B cell (primary cell): ENCODE results near the gene PRKD2. TPM values are rescaled to one million over a fixed set of nuclear protein-coding genes. Genes with fewer than 3 reads are reported as not detected.

Source experiments
- ATAC-seq: fragments of 200-7000 bp; cut with Tn5 transposase; one replicate; pipeline ENCODE4 v1.10.0; 2021; ENCODE audit warnings: low read depth, mild to moderate bottlenecking, moderate number of reproducible peaks, moderate library complexity
- CTCF ChIA-PET: fragments of 350-600 bp; sonication (Branson Sonifier 250); formaldehyde crosslinking; loops from one replicate; lab custom pipeline; 2021; ENCODE audit warnings: antibody characterized with exemption, inconsistent platforms; lab: Charles Lee
- POLR2A ChIA-PET: fragments of 350-600 bp; sonication (Branson Sonifier 250); formaldehyde crosslinking; loops from one replicate; lab custom pipeline; 2021; ENCODE audit warnings: antibody characterized with exemption; lab: Charles Lee
- DNase-seq: peaks from one replicate; pipeline ENCODE4 v3.0.0; 2013
- H2AFZ ChIP-seq: 2 replicates; pipeline ENCODE4 v1.6.1; 2012; ENCODE audit warnings: mild to moderate bottlenecking, low read depth, low read length; ENCODE audit not compliant: insufficient read depth, poor library complexity, severe bottlenecking
- H3K27ac ChIP-seq, 2 donors: 1 replicate in 1 of 2; 2 replicates in 1 of 2; pipeline ENCODE4 v1.5.1; 2012 to 2013; ENCODE audit warnings: low read length in 2 of 2, mild to moderate bottlenecking in 2 of 2, moderate library complexity in 1 of 2
- H3K27me3 ChIP-seq, 4 experiments: fragments of 200-600 bp in 1 of 4; sonication (generic) in 1 of 4; replicated peaks in 1 of 4; 1 replicate in 2 of 4; 2 replicates in 2 of 4; pipeline versions ENCODE4 v1.6.1 to v1.7.0; 2013 to 2016; ENCODE audit warnings: low read length in 3 of 4, mild to moderate bottlenecking in 2 of 4, mixed read lengths in 1 of 4, moderate library complexity in 1 of 4; ENCODE audit not compliant: insufficient read depth in 4 of 4, control insufficient read depth in 3 of 4; ENCODE audit errors: control extremely low read depth in 1 of 4
- H3K36me3 ChIP-seq, 2 experiments: replicated peaks in 1 of 2; 1 replicate in 1 of 2; 2 replicates in 1 of 2; pipeline versions ENCODE4 v1.6.1 to v1.7.1; 2013; ENCODE audit warnings: low read length in 1 of 2; ENCODE audit not compliant: insufficient read depth in 2 of 2, control insufficient read depth in 1 of 2; ENCODE audit errors: control extremely low read depth in 1 of 2, extremely low read depth in 1 of 2
- H3K4me1 ChIP-seq, 2 donors: fragments of 200-600 bp in 1 of 2; sonication (generic) in 1 of 2; 1 replicate in 1 of 2; 2 replicates in 1 of 2; pipeline versions ENCODE4 v1.5.1 to v1.6.1; 2013 to 2017; ENCODE audit warnings: low read length in 2 of 2; ENCODE audit not compliant: control insufficient read depth in 2 of 2, insufficient read depth in 2 of 2
- H3K4me2 ChIP-seq: replicated peaks from 2 replicates; pipeline ENCODE3; 2012; ENCODE audit warnings: mild to moderate bottlenecking, low read depth, low read length; ENCODE audit not compliant: poor library complexity, severe bottlenecking
- H3K4me3 ChIP-seq, 5 experiments: fragments of 200-600 bp in 1 of 5; sonication (generic) in 1 of 5; 1 replicate in 3 of 5; 2 replicates in 2 of 5; pipeline versions ENCODE4 v1.5.1 to v1.7.0; 2011 to 2016; ENCODE audit warnings: low read length in 4 of 5, mild to moderate bottlenecking in 4 of 5, low read depth in 2 of 5, control low read depth in 1 of 5, moderate library complexity in 1 of 5; ENCODE audit not compliant: insufficient read depth in 1 of 5; ENCODE audit errors: control extremely low read depth in 1 of 5, extremely low read depth in 1 of 5
- H3K79me2 ChIP-seq: fragments of 200-600 bp; sonication (generic); one replicate; pipeline ENCODE4 v1.6.0; 2016; ENCODE audit warnings: low read length; ENCODE audit not compliant: control insufficient read depth, insufficient read depth
- H3K9ac ChIP-seq: fragments of 200-600 bp; sonication (generic); 2 replicates; pipeline ENCODE4 v1.6.1; 2017; ENCODE audit warnings: mild to moderate bottlenecking, low read length, moderate library complexity
- H3K9me3 ChIP-seq, 3 donors: one replicate each; pipeline versions ENCODE4 v1.6.1 to v1.7.1; 2013; ENCODE audit warnings: low read length in 2 of 3; ENCODE audit not compliant: control insufficient read depth in 2 of 3, insufficient read depth in 1 of 3; ENCODE audit errors: control extremely low read depth in 1 of 3
- H4K20me1 ChIP-seq: 2 replicates; pipeline ENCODE4 v1.6.0; 2012; ENCODE audit warnings: mild to moderate bottlenecking, low read length; ENCODE audit not compliant: insufficient read depth, control insufficient read depth, poor library complexity, severe bottlenecking
- H3K27ac Mint-ChIP-seq: one replicate; pipeline ENCODE4 v1.8.0; 2021; ENCODE audit warnings: mixed read lengths
- H3K27me3 Mint-ChIP-seq: one replicate; pipeline ENCODE4 v1.8.0; 2021; ENCODE audit warnings: mixed read lengths
- H3K4me1 Mint-ChIP-seq: one replicate; pipeline ENCODE4 v1.8.0; 2021; ENCODE audit warnings: mixed read lengths
- H3K4me3 Mint-ChIP-seq: one replicate; pipeline ENCODE4 v1.8.0; 2021; ENCODE audit warnings: mixed read lengths
- H3K9me3 Mint-ChIP-seq: one replicate; pipeline ENCODE4 v1.8.0; 2022; ENCODE audit warnings: mixed read lengths; ENCODE audit not compliant: insufficient read depth
- EZH2 ChIP-seq: IDR thresholded peaks from 2 replicates; pipeline ENCODE4 v1.6.1; 2012; ENCODE audit warnings: borderline replicate concordance, low read depth, mild to moderate bottlenecking, moderate library complexity, low read length; ENCODE audit not compliant: insufficient read depth, poor library complexity, severe bottlenecking
- WGBS: methylation state at CpG from one replicate; pipeline ENCODE4 v1.1.5; 2013; ENCODE audit warnings: missing lambda C conversion rate; ENCODE audit not compliant: insufficient coverage; 5-methylcytosine and 5-hydroxymethylcytosine counted together
- intact Hi-C: fragments of 100-400 bp; cut with micrococcal nuclease; formaldehyde crosslinking; loops from one replicate; pipeline ENCODE4 v1.10.0; 2022
- polyA plus RNA-seq: library from polyadenylated mRNA; depleted of rRNA; stranded (reverse); fragments of >200 nt; gene quantifications from 2 replicates; pipeline ENCODE4 v1.2.3, GENCODE V29; 2012
- total RNA-seq, 2 donors: library from RNA; stranded (reverse); fragments of 120-200 nt in 1 of 2; gene quantifications; 1 replicate in 1 of 2; 2 replicates in 1 of 2; pipeline versions ENCODE4 v1.2.3 to v1.2.4, GENCODE V29; 2013 to 2022
- TF ChIP-seq, protein P1 (sequence below): fragments of 200-600 bp; IDR thresholded peaks from one replicate; pipeline ENCODE4 v1.8.0; 2022; ENCODE audit warnings: antibody characterized with exemption, mild to moderate bottlenecking

The PRKD2 gene
- total and polyA plus RNA-seq, 2 donors (not counting 1 experiment from before 2014, with no cell fraction given): 192 to 208 TPM

DNA sequence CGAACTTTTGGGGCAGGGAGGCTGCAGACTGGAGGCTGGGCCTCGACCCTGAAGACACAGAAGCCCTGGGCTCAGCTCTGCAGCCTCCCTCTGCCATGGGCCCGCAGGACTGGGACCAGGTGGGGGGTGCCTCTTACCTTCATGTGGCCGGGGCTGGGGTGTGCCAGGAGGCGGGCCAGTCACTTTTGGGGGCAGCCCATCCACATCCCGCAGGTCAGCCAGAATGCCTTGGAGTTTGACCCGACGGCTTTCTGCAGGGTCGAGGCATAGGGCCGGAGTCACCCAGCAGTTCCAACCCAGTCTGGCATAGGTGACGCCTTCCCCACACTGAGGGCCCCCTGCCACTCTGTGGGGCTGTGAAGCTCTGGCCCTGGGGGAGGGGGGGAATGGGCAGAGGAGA, 10.8 kb upstream of the PRKD2 start:
- ATAC-seq (no peak), DNase-seq (no peak)
- Histone ChIP-seq H4K20me1 (peaks cover 52% of the 10 kb centered on the region), H3K27me3 (no peaks in the 10 kb centered on the region), H2AFZ (no peak overlapping the region), H3K9me3 (no peaks in the 10 kb centered on the region), H3K27ac (no peak overlapping the region), H3K4me1 (peaks cover 19 to 21% of the 10 kb centered on the region in 2 donors), H3K79me2 (peaks cover 62% of the 10 kb centered on the region), H3K9ac (no peak overlapping the region), H3K4me3 (no peak overlapping the region), H3K36me3 (peaks cover 0 to 92% of the 10 kb centered on the region in 2 experiments), H3K4me2 (no peak overlapping the region)
- no peak overlapping the region for H3K27ac Mint-ChIP-seq
- intact Hi-C loops: loop anchor here (1.0 to 5.0 kb wide), 5 partner anchors 8 to 35 kb away; partner anchors contain the start of genes FKRP and STRN4
- H3K27me3 Mint-ChIP-seq: no peaks in the 10 kb centered on the region
- peaks cover 37% of the 10 kb centered on the region for H3K4me1 Mint-ChIP-seq
- TF ChIP-seq, protein P1, sequence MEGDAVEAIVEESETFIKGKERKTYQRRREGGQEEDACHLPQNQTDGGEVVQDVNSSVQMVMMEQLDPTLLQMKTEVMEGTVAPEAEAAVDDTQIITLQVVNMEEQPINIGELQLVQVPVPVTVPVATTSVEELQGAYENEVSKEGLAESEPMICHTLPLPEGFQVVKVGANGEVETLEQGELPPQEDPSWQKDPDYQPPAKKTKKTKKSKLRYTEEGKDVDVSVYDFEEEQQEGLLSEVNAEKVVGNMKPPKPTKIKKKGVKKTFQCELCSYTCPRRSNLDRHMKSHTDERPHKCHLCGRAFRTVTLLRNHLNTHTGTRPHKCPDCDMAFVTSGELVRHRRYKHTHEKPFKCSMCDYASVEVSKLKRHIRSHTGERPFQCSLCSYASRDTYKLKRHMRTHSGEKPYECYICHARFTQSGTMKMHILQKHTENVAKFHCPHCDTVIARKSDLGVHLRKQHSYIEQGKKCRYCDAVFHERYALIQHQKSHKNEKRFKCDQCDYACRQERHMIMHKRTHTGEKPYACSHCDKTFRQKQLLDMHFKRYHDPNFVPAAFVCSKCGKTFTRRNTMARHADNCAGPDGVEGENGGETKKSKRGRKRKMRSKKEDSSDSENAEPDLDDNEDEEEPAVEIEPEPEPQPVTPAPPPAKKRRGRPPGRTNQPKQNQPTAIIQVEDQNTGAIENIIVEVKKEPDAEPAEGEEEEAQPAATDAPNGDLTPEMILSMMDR: no peak
- POLR2A ChIA-PET: interaction anchor here (0.6 to 4.0 kb wide), 4 partner anchors 9 to 91 kb away, joined by 5 to 18 read pairs (median 12); no protein-coding TSS in a partner anchor
- CTCF ChIA-PET: interaction anchor here (0.9 to 14.9 kb wide), 17 partner anchors 9 to 198 kb away, joined by 3 to 353 read pairs (median 6); partner anchors contain the start of genes CALM3, DACT3 and PRKD2
- 99% methylated on average over 10 of the region's 11 CpGs for WGBS
- no peak overlapping the region for H3K4me3 Mint-ChIP-seq
- H3K9me3 Mint-ChIP-seq: no peaks in the 10 kb centered on the region

DNA sequence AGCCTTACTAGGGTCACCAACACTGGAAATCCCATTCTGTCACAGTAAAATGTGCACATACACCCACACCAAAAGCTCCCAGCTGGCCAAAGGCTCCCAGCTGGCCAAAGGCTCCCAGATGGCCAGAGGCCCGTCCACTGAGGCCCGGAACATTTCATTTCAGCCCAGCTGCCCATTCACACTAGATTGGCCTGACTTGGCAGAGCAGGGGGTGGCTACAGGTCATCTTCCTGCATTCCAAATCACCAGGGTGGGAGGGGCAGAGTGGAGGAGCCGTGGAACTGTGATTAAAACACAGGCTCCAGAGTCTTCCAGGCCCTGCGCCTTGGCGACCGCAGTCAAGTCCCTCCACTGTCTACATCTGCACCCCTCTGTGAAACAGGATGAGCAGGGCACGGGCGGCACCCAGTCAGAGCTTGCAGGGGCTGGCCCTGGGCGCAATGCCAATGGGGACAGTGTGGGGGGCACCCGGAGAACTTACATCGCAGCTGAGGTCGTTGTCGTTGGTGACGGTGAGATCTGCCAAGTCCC, 10.1 kb upstream of the PRKD2 start:
- peaks cover 43% of the 10 kb centered on the region for H3K4me1 Mint-ChIP-seq
- H3K4me2 ChIP-seq: no peak overlapping the region
- peaks cover 67% of the 10 kb centered on the region for H3K79me2 ChIP-seq
- H3K27ac ChIP-seq: no peak overlapping the region
- ChIA-PET POLR2A (interaction anchor here (0.7 to 2.1 kb wide), 3 partner anchors 15 to 106 kb away, joined by 4 to 7 read pairs (median 5); no protein-coding TSS in a partner anchor), CTCF (interaction anchor here (0.8 to 14.9 kb wide), 9 partner anchors 8 to 198 kb away, joined by 3 to 353 read pairs (median 10); partner anchors contain the start of gene PRKD2)
- H3K4me3 ChIP-seq: no peak overlapping the region
- H3K9me3 ChIP-seq: no peaks in the 10 kb centered on the region
- no peaks in the 10 kb centered on the region for H3K9me3 Mint-ChIP-seq
- 97% methylated on average over 14 of the region's 14 CpGs for WGBS
- no peak overlapping the region for H3K27ac Mint-ChIP-seq
- no peak overlapping the region for H3K4me3 Mint-ChIP-seq
- no peak for TF ChIP-seq EZH2
- intact Hi-C loops: loop anchor here (5.0 kb wide), 1 partner anchor 35 kb away; no protein-coding TSS in a partner anchor
- no peak overlapping the region for H2AFZ ChIP-seq
- H3K27me3 ChIP-seq: no peaks in the 10 kb centered on the region
- H3K9ac ChIP-seq: no peak overlapping the region
- no peak for ATAC-seq
- peaks cover 26 to 29% of the 10 kb centered on the region in 2 donors for H3K4me1 ChIP-seq
- no peaks in the 10 kb centered on the region for H3K27me3 Mint-ChIP-seq
- H4K20me1 ChIP-seq: peaks cover 49% of the 10 kb centered on the region
- no peak for DNase-seq
- peaks cover 0 to 91% of the 10 kb centered on the region in 2 experiments for H3K36me3 ChIP-seq
